Mesodermal cell (in vitro differentiated cells): ENCODE results near the gene NUP50.

Source experiments
- H3K27ac ChIP-seq: 2 replicates; pipeline ENCODE4 v1.7.0; 2013; ENCODE audit warnings: mild to moderate bottlenecking, low read depth, low read length, moderate library complexity; ENCODE audit not compliant: severe bottlenecking
- H3K36me3 ChIP-seq: 2 replicates; pipeline ENCODE4 v1.7.1; 2013; ENCODE audit warnings: mild to moderate bottlenecking, low read length, moderate library complexity; ENCODE audit not compliant: control insufficient read depth, insufficient read depth
- H3K4me1 ChIP-seq: one replicate; pipeline ENCODE4 v1.7.1; 2013; ENCODE audit warnings: mild to moderate bottlenecking, low read length; ENCODE audit not compliant: insufficient read depth, control insufficient read depth, poor library complexity, severe bottlenecking
- H3K4me3 ChIP-seq: 2 replicates; pipeline ENCODE4 v1.7.0; 2013; ENCODE audit warnings: low read length, control low read depth, mild to moderate bottlenecking; ENCODE audit not compliant: insufficient read depth, poor library complexity, severe bottlenecking; ENCODE audit errors: extremely low read depth
- H3K9me3 ChIP-seq: 2 replicates; pipeline ENCODE4 v1.7.1; 2013; ENCODE audit warnings: mild to moderate bottlenecking, low read length, moderate library complexity; ENCODE audit not compliant: control insufficient read depth
- WGBS, 2 experiments: methylation state at CpG; one replicate each; pipeline ENCODE4 v1.1.5; 2013; ENCODE audit warnings: missing lambda C conversion rate in 2 of 2; ENCODE audit not compliant: insufficient coverage in 2 of 2; 5-methylcytosine and 5-hydroxymethylcytosine counted together

NUP50 gene

DNA sequence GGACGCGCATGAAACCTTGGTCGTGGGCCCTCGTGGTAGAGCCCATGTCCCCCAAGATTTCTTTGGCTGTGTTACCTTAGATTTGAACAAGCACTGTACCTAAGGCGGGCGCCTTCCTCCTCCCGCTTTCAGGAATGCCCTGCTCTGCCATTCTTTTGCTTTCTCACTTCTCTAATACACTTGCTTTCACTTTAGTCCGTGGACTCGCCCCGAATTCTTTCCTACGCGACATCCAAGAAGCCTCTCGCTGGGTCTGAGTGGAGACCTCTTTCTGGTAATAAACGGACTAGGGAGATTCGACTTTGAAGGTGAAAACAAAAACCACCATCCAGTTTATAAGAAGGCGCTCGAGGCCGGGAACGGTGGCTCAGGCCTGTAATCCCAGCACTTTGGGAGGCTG lies 1.2 kb upstream of the NUP50 start:
- WGBS, 2 experiments, result 54 to 73% methylated on average over 11 of the region's 19 CpGs

DNA sequence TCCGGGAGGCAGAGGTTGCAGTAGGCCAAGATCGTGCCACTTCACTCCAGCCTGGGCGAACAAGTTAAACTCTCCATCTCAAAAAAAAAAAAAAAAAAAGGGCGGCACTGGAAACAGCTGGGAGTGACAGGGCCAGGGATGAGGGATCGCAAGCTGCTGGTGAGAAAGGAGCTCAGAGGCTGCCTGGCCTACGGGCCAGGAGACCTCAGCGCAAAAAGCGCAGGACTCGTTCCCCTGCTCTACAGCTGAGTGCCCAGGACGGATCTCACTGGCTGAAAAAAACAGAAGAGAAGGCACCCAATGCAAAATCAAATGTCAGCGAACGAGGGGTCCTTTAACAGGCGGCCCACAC lies 650 bp upstream of the NUP50 start:
- H3K27ac ChIP-seq, result peak overlapping the region; percentile 61
- WGBS, 2 experiments, result 0 to 5% methylated on average over 9 of the region's 13 CpGs
- no peaks in the 10 kb centered on the region for H3K9me3 ChIP-seq
- peaks cover 51% of the 10 kb centered on the region for H3K4me1 ChIP-seq
- H3K36me3 ChIP-seq, result peaks cover 30% of the 10 kb centered on the region
- peak overlapping the region; percentile 80 for H3K4me3 ChIP-seq

More for the DNA sequence above, 1.2 kb upstream of the NUP50 start:
- H3K36me3 ChIP-seq, result peaks cover 30% of the 10 kb centered on the region
- H3K9me3 ChIP-seq, result no peaks in the 10 kb centered on the region
- H3K27ac ChIP-seq, result no peak overlapping the region
- peak overlapping the region; percentile 80 for H3K4me3 ChIP-seq
- peaks cover 56% of the 10 kb centered on the region for H3K4me1 ChIP-seq

DNA sequence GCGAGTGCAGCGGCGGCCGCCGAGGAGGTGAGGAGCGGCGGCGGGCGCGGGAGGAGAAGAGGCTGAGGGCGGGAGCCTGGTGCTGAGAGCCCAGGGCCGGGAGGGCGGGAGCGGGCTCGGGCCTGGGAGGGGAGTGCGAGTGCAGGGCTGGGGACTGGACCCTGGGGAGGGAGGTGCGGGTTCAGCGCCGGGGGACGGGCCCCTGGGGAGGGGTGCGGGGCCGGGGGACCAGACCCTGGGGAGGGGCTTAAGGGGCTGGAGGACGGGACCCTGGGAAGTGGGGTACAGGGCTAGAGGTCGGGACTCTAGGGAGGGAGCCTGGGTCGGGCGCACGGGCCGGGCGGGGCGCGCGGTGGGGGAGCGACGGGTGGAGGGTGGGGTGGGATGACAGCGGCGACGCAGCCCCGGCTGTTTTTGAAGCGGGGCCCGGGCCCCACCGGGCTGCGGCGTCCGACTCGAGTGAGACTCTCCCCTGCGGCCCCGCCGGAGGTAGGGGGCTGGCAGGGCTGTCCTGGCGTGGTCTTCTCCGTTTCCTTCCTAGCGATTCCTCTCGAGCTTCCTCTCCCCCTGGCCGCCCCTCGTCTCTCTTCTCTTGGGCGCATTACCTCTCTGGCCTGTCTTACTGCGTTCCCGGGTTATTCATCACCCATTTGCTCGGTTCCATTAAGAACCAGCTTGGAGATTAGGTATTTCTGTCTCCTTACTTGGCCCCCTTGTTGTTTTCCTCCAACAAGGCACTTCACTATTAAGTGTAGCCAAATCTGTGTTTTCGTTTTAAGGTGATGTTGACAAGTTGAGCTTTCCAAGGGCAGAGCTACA lies 754 bp downstream of the NUP50 start:
- Histone ChIP-seq H3K27ac (peak overlapping the region; percentile 61), H3K9me3 (no peaks in the 10 kb centered on the region), H3K36me3 (peaks cover 39% of the 10 kb centered on the region), H3K4me3 (peak overlapping the region; percentile 80), H3K4me1 (peaks cover 42% of the 10 kb centered on the region)
- 0% methylated on average over 22 to 30 of the region's 59 CpGs for WGBS, 2 experiments

DNA sequence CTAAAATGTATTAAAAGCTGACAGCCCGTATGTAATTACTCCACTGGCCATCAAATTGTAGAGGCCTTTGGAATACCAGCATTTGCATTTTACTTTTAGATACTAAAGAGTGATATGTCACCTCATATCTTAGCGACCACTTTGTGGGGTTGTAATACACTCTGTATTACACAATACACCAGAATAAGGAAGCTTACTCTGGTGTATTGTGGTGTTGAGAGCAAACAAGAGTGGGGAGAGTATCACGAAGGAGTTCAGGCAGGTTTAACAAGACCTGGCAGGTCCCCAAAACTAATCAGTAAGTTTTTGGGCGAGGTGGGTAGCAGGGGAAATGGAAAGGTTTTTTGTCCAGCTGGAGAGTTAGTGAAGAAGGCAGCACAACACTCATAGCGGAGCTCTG lies 3.2 kb downstream of the NUP50 start:
- no peak overlapping the region for H3K4me3 ChIP-seq
- peaks cover 64% of the 10 kb centered on the region for H3K36me3 ChIP-seq
- H3K4me1 ChIP-seq, result peaks cover 33% of the 10 kb centered on the region
- no peak overlapping the region for H3K27ac ChIP-seq
- H3K9me3 ChIP-seq, result no peaks in the 10 kb centered on the region
- 89 to 93% methylated on average over 3 of the region's 5 CpGs for WGBS, 2 experiments

DNA sequence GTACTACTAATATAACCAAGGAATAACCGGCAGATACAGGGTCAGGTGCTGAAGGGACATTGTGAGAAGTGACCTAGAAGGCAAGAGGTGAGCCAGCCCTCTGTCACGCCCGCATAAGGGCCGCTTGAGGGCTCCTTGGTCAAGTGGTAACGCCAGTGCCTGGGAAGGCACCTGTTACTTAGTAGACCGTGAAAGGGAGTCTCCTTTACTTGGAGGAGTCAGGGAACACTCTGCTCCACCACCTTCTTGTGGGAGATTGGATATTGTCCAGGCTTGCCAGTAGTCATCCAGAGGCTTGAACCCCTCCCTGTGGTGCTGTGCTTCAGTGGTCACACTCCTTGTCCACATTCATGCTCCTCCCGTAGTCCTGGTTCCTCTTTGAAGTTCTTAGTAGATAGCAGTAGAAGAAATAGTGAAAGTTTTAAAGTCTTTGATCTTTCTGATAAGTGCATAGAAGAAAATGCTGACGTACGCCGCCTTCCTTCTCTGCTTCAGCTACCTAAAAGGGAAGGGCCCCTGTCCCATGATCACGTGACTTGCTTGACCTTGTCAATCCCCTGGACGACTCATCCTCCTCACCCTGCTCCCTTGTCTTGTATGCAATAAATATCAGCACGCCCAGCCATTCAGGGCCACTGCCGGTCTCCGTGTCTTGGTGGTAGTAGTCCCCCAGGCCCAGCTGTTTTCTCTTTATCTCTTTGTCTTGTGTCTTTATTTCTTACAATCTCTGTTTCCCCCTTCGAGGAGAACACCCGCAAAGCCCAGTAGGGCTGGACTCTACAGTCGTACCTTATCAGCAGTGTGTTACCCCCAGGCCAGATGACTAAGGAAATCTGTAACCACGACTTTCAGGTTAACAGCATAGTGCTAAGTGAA lies 6.1 kb downstream of the NUP50 start:
- no peak overlapping the region for H3K4me3 ChIP-seq
- peak overlapping the region; percentile 61 for H3K27ac ChIP-seq
- H3K9me3 ChIP-seq, result no peaks in the 10 kb centered on the region
- 92 to 96% methylated on average over 11 to 13 of the region's 19 CpGs for WGBS, 2 experiments
- H3K4me1 ChIP-seq, result peaks cover 27% of the 10 kb centered on the region
- H3K36me3 ChIP-seq, result peaks cover 93% of the 10 kb centered on the region

DNA sequence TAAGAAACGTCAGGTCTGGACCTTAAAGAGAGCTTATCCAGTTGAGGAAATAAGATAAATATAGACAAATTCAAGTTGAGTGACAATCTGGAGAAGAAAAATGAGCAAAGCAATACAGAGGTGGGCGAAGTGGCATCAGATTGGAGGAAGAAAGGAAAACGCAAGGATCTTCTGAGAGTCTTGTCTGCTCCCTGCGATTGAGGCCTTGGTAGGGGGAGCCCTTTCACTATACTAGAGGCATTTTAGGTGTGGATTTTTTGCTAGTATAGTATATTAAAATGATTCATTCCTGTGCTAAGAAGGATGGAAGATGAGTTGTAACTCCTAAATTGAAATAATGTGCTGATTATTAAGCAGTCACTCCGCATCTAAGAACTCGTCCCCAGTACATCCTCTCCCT lies 8.1 kb downstream of the NUP50 start:
- Histone ChIP-seq H3K4me3 (no peak overlapping the region), H3K9me3 (no peaks in the 10 kb centered on the region), H3K36me3 (peaks cover 100% of the 10 kb centered on the region), H3K27ac (no peak overlapping the region), H3K4me1 (peaks cover 21% of the 10 kb centered on the region)
- WGBS, 2 experiments, result 91 to 94% methylated on average over 4 of the region's 6 CpGs

DNA sequence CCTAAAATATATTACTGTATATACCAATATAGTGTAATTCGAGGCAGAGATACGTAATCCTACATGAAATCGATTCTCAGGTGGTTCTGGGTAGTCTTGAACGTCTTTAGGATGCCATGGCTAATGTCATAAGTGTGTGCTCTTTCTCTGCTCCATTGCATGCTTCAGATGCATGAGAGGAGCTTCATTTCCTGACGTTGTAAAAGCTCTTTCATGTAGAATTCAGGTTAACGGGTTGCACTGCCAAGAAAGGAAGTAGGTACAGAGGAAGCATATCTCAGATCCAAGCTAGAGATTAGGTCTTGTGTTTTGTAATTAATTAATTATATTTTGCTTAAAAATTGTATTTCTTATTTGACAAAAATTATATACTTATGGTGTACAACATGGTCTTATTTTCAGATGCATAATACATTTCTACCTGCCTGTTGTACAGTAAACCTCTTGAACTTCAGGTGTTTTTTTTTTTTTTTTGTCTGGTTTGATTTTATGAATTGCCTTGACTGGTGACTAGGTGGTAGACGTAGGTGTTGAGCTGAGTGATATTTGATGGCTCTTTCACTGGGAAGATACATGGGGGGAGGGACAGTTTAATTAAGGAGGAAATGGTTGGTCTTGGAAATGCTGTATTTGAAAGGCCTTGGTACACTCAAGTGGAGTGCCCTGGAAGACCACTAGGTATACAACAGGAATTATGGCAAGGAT lies 9.3 kb downstream of the NUP50 start:
- no peaks in the 10 kb centered on the region for H3K9me3 ChIP-seq
- no peak overlapping the region for H3K27ac ChIP-seq
- WGBS, 2 experiments, result 88 to 97% methylated on average over 4 to 6 of the region's 7 CpGs
- peaks cover 21% of the 10 kb centered on the region for H3K4me1 ChIP-seq
- H3K4me3 ChIP-seq, result no peak overlapping the region
- H3K36me3 ChIP-seq, result peaks cover 100% of the 10 kb centered on the region

DNA sequence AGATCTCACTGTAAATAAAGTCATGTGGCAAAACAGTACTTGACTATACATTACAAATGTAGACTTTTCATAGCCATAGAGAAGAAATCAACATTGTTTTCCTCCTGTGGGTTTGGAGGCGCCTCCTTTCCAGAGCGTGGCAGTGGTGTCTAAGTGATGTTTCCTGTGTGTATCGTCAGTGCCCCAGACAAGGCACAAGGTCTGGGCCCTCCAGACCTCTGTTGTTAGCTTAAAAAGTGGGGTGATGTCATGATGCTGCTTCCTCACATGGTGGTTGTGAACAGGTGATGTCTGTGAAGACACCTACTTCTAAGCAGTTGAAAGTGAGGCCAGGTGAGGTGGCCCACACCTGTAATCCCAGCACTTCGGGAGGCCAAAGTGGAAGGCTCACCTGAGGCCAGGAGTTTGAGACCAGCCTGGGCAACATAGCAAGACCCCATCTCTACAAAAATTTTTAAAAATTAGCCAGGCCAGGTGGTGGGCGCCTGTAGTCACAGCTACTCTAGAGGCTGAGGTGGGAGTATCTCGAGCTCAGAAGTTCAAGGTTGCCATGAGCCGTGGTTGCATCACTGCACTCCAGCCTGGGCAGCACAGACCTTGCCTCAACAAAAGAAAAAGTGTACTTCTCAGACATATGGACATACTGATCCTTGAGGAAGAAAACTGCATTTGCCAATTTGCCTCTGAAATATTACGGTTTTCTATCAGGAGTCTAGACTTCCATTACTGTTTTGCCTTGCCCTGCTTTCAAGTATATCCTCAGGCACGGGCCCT lies 15.7 kb downstream of the NUP50 start:
- Histone ChIP-seq H3K4me1 (peaks cover 6% of the 10 kb centered on the region), H3K4me3 (no peak overlapping the region), H3K27ac (no peak overlapping the region), H3K36me3 (peaks cover 93% of the 10 kb centered on the region), H3K9me3 (no peaks in the 10 kb centered on the region)
- WGBS, 2 experiments, result 93 to 94% methylated on average over 5 to 8 of the region's 9 CpGs

DNA sequence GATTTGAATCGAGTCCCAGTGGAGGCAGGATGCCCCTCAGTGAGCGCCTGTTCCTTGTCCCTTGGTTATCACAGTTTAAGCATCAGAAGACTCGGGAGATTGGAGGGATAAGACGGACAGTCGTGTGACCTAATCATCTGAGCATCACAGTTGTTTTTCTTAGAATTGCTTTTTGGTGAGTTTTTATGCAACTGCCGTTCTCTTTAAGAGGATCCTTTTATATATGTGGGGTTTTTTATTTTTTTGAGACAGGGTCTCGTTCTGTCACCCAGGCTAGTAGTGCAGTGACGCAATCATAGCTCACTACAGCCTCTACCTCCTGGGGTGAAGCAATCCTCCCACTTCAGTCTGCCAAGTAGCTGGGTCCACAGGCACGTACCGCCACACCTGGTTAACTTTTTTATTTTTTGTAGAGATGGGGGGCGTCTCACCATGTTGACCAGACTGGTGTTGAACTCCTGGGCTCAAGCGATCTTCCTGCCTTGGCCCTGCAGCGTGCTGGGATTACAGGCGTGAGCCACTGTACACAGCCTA lies 16.5 kb downstream of the NUP50 start:
- peaks cover 6% of the 10 kb centered on the region for H3K4me1 ChIP-seq
- H3K4me3 ChIP-seq, result no peak overlapping the region
- no peak overlapping the region for H3K27ac ChIP-seq
- H3K36me3 ChIP-seq, result peaks cover 90% of the 10 kb centered on the region
- no peaks in the 10 kb centered on the region for H3K9me3 ChIP-seq
- 93 to 95% methylated on average over 11 to 13 of the region's 14 CpGs for WGBS, 2 experiments

DNA sequence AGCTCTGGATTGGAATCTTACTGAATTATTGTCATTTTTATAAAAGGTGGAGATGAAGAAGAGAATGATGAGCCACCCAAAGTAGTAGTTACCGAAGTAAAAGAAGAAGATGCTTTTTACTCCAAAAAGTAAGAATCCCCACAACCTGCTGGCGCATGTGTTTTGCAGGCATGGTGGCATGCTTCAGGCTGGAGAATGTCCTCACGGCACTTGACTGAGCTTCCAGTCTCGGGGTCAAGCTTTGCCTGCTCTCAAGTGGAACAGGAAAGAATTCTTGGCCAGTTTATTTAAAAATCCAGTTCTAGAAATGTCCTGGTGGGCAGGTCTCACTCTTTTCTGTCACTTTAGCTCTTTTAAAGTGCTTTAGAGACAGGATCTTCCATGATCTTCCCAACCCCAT lies 17.5 kb downstream of the NUP50 start:
- 88 to 96% methylated on average over 3 to 4 of the region's 4 CpGs for WGBS, 2 experiments
- Histone ChIP-seq H3K4me1 (peaks cover 2% of the 10 kb centered on the region), H3K4me3 (no peak overlapping the region), H3K36me3 (peaks cover 90% of the 10 kb centered on the region), H3K27ac (no peak overlapping the region), H3K9me3 (no peaks in the 10 kb centered on the region)
